Keratinocyte (primary cell): ENCODE data around the gene ADI1. TPM values are rescaled to one million over a fixed set of nuclear protein-coding genes. Genes with fewer than 3 reads are reported as not detected.

Experiments used
- DNase-seq: peaks from one replicate; pipeline ENCODE4 v3.0.0-alpha.2; 2011; ENCODE audit warnings: low read depth, missing footprints, low spot score
- FAIRE-seq: peaks from 2 replicates; lab custom pipeline; 2011; peaks lifted over from hg19 to GRCh38; lab: Jason Lieb, UNC
- H2AFZ ChIP-seq: 2 replicates; pipeline ENCODE4 v1.6.0; 2012; ENCODE audit warnings: low read length, control low read depth, inconsistent platforms; ENCODE audit not compliant: control insufficient read depth
- H3K27ac ChIP-seq: 2 replicates; pipeline ENCODE4 v1.5.1; 2011; ENCODE audit warnings: low read length; ENCODE audit not compliant: control insufficient read depth, insufficient read depth
- H3K27me3 ChIP-seq: 3 replicates; pipeline ENCODE4 v1.6.0; 2011; ENCODE audit warnings: low read length; ENCODE audit not compliant: control insufficient read depth, insufficient read depth; ENCODE audit errors: extremely low read depth
- H3K36me3 ChIP-seq, 2 experiments: 2 replicates in 1 of 2; 3 replicates in 1 of 2; pipeline ENCODE4 v1.5.1; 2011; ENCODE audit warnings: low read length in 2 of 2, mild to moderate bottlenecking in 1 of 2; ENCODE audit not compliant: control insufficient read depth in 2 of 2, insufficient read depth in 2 of 2; ENCODE audit errors: extremely low read depth in 1 of 2
- H3K4me1 ChIP-seq: 3 replicates; pipeline ENCODE4 v1.5.1; 2011; ENCODE audit warnings: low read length; ENCODE audit not compliant: control insufficient read depth, insufficient read depth; ENCODE audit errors: extremely low read depth
- H3K4me2 ChIP-seq: 3 replicates; pipeline ENCODE4 v1.6.0; 2011; ENCODE audit warnings: low read depth, low read length; ENCODE audit not compliant: control insufficient read depth, insufficient read depth; ENCODE audit errors: extremely low read depth
- H3K4me3 ChIP-seq, 3 experiments: fragments of 200-600 bp in 1 of 3; sonication (generic) in 1 of 3; 2 replicates in 2 of 3; 3 replicates in 1 of 3; pipeline ENCODE4 v1.5.1; 2011 to 2016; ENCODE audit warnings: low read length in 3 of 3, mild to moderate bottlenecking in 3 of 3, control low read depth in 2 of 3, inconsistent platforms in 1 of 3, low read depth in 1 of 3, mixed read lengths in 1 of 3, mixed run types in 1 of 3, moderate library complexity in 1 of 3; ENCODE audit not compliant: control insufficient read depth in 2 of 3, insufficient read depth in 2 of 3; ENCODE audit errors: extremely low read depth in 1 of 3
- H3K79me2 ChIP-seq: 2 replicates; pipeline ENCODE4 v1.6.0; 2012; ENCODE audit warnings: low read length; ENCODE audit not compliant: control insufficient read depth, insufficient read depth
- H3K9ac ChIP-seq: 3 replicates; pipeline ENCODE4 v1.6.0; 2011; ENCODE audit warnings: low read length; ENCODE audit not compliant: control insufficient read depth, insufficient read depth; ENCODE audit errors: extremely low read depth
- H3K9me1 ChIP-seq: 3 replicates; pipeline ENCODE4 v1.6.0; 2011; ENCODE audit warnings: low read length; ENCODE audit not compliant: control insufficient read depth, insufficient read depth; ENCODE audit errors: extremely low read depth
- H3K9me3 ChIP-seq: 2 replicates; pipeline ENCODE4 v1.5.1; 2012; ENCODE audit warnings: low read depth, low read length; ENCODE audit not compliant: control insufficient read depth
- H4K20me1 ChIP-seq: 3 replicates; pipeline ENCODE4 v1.6.0; 2011; ENCODE audit warnings: low read length; ENCODE audit not compliant: control insufficient read depth, insufficient read depth; ENCODE audit errors: extremely low read depth
- CTCF ChIP-seq, 3 experiments: IDR thresholded peaks in 1 of 3; conservative IDR thresholded peaks in 1 of 3; optimal IDR thresholded peaks in 1 of 3; 2 replicates in 2 of 3; 3 replicates in 1 of 3; pipeline versions ENCODE3 to v1.5.1; 2011; ENCODE audit warnings: low read length in 3 of 3, mild to moderate bottlenecking in 3 of 3, moderate library complexity in 2 of 3, control low read depth in 1 of 3, inconsistent platforms in 1 of 3; ENCODE audit not compliant: insufficient read depth in 2 of 3; ENCODE audit errors: extremely low read depth in 1 of 3
- EZH2 ChIP-seq: IDR thresholded peaks from one replicate; pipeline ENCODE4 v1.6.1; 2012; ENCODE audit warnings: inconsistent platforms, mild to moderate bottlenecking, low read length, moderate library complexity
- dilution Hi-C: fragments of 300-500 bp; cut with MboI; formaldehyde crosslinking; loops from one replicate; pipeline ENCODE4 v1.7.0; 2020; ENCODE audit warnings: low sequenced_read_pairs; ENCODE audit not compliant: extremely low pct_ligation_motif_present
- polyA minus RNA-seq, 3 experiments: library from RNA; depleted of rRNA, polyadenylated mRNA; stranded (reverse); fragments of >200 nt; gene quantifications; 1 replicate in 1 of 3; 2 replicates in 1 of 3; 3 replicates in 1 of 3; pipeline ENCODE4 v1.2.3, GENCODE V29; 2011
- polyA plus RNA-seq, 5 experiments: library from polyadenylated mRNA; depleted of rRNA in 3 of 5; stranded (reverse) in 3 of 5; stranded (forward) in 1 of 5; unstranded in 1 of 5; fragments of >200 nt; gene quantifications; 1 replicate in 1 of 5; 2 replicates in 3 of 5; 3 replicates in 1 of 5; pipeline versions ENCODE4 v1.2.1 to v1.2.3, GENCODE V29; 2011 to 2012; ENCODE audit warnings: missing spikeins in 2 of 5, low read depth in 1 of 5, low replicate concordance in 1 of 5

The ADI1 gene
- polyA plus RNA-seq (29.0 to 47.4 TPM (median 38.5 TPM) in 3 replicates), polyA minus RNA-seq (9.5 to 22.1 TPM (median 19.0 TPM) in 3 replicates)
- polyA plus RNA-seq (2011; ENCODE audit: low read depth) = 16.0 TPM
- polyA plus RNA-seq (2011; cell fraction: cytosol; rRNA removed) = 40.7 and 54.0 TPM in 2 replicates
- 33.8 and 36.7 TPM in 2 replicates for polyA plus RNA-seq (2011; cell fraction: nucleus; rRNA removed)
- polyA plus RNA-seq (2012; ENCODE audit: low replicate concordance) = 34.7 and 40.1 TPM in 2 replicates
- polyA minus RNA-seq (2011; cell fraction: cytosol; rRNA and poly(A)+ RNA removed) = 30.3 TPM
- 6.9 and 9.8 TPM in 2 replicates for polyA minus RNA-seq (2011; cell fraction: nucleus; rRNA and poly(A)+ RNA removed)

- H3K9me1 ChIP-seq = no peaks in the 10 kb centered on the region
- H3K4me3 ChIP-seq = peak within 1 kb of the TSS; percentile 76 to 97 (median 87)
- H3K27me3 ChIP-seq = no peaks in the 10 kb centered on the region
- no peak for TF ChIP-seq CTCF (optimal IDR thresholded peaks at IDR 0.05 in 1 of 3, IDR thresholded peaks at IDR 0.05 in 1 of 3, conservative IDR thresholded peaks at IDR 0.05 in 1 of 3; ENCODE audit: extremely low read depth in 1 of 3, insufficient read depth in 2 of 3, low read length in 3 of 3)
- no peak for TF ChIP-seq EZH2
- H3K9me3 ChIP-seq = no peaks in the 10 kb centered on the region
- H3K4me2 ChIP-seq = peak within 1 kb of the TSS; percentile 94
- peak within 1 kb of the TSS; percentile 70 for H3K27ac ChIP-seq
- no peak for FAIRE-seq
- H3K4me1 ChIP-seq = peaks cover 15% of the 10 kb centered on the region
- dilution Hi-C loops = no loop called here
- peak within 1 kb of the TSS; percentile 89 for H2AFZ ChIP-seq
- peaks cover 0 to 2% of the 10 kb centered on the region in 2 experiments for H3K36me3 ChIP-seq
- H4K20me1 ChIP-seq = no peaks in the 10 kb centered on the region
- peak within 1 kb of the TSS; percentile 84 for H3K9ac ChIP-seq
- DNase-seq = peak; percentile 23
- peaks cover 12% of the 10 kb centered on the region for H3K79me2 ChIP-seq
Observed at GRCh38 chr2:3519255-3520205, at the start of gene ADI1. TSS of gene ADI1 (minus strand) at chr2:3519531. CDS start at chr2:3519487, 44 bp downstream.

- Histone ChIP-seq H3K9me1 (no peaks in the 10 kb centered on the region), H3K9me3 (no peaks in the 10 kb centered on the region), H3K4me2 (no peak overlapping the region), H3K79me2 (no peaks in the 10 kb centered on the region), H2AFZ (no peak overlapping the region), H3K4me3 (no peak overlapping the region), H3K27me3 (no peaks in the 10 kb centered on the region), H3K36me3 (no peaks in the 10 kb centered on the region), H3K4me1 (peaks cover 2% of the 10 kb centered on the region), H3K9ac (no peak overlapping the region), H4K20me1 (no peaks in the 10 kb centered on the region), H3K27ac (no peak overlapping the region)
- no peak for FAIRE-seq
- dilution Hi-C loops = no loop called here
- TF ChIP-seq EZH2 = no peak
- TF ChIP-seq CTCF (optimal IDR thresholded peaks at IDR 0.05 in 1 of 3, IDR thresholded peaks at IDR 0.05 in 1 of 3, conservative IDR thresholded peaks at IDR 0.05 in 1 of 3; ENCODE audit: extremely low read depth in 1 of 3, insufficient read depth in 2 of 3, low read length in 3 of 3) = no peak
- DNase-seq = no peak
Observed at GRCh38 chr2:3566806-3567205, 47.5 kb upstream of the ADI1 start.
